GM12878 (cell line): ENCODE measurements around the gene RAB10. TPM values are rescaled to one million over a fixed set of nuclear protein-coding genes. Genes with fewer than 3 reads are reported as not detected.

ENCODE experiments used
- ATAC-seq: fragments of 200-7000 bp; cut with Tn5 transposase; 3 replicates; pipeline ENCODE4 v1.9.1; 2020; ENCODE audit warnings: mild to moderate bottlenecking, moderate library complexity
- BruUV-seq: library from RNA; stranded (reverse); fragments of 400-500 nt; replicated peaks from 2 replicates; lab custom pipeline; 2021; lab: Mats Ljungman, UMichigan
- CTCF ChIA-PET: fragments of 300-600 bp; sonication (Branson Sonifier 250); formaldehyde crosslinking; extraction: SDS; loops from one replicate; lab custom pipeline; 2021; ENCODE audit warnings: inconsistent platforms; lab: Yijun Ruan, JAX
- POLR2A ChIA-PET: fragments of 350-600 bp; formaldehyde crosslinking; extraction: SDS; loops from one replicate; lab custom pipeline; 2021; ENCODE audit warnings: inconsistent platforms; lab: Charles Lee
- RAD21 ChIA-PET: fragments of 300-600 bp; sonication (Branson Sonifier 250); formaldehyde crosslinking; loops from one replicate; lab custom pipeline; 2023; ENCODE audit warnings: antibody characterized with exemption; ENCODE audit not compliant: unreplicated experiment; lab: Charles Lee
- SMC1A ChIA-PET: fragments of 300-600 bp; sonication (Branson Sonifier 250); formaldehyde crosslinking; loops from one replicate; lab custom pipeline; 2023; ENCODE audit not compliant: unreplicated experiment, uncharacterized antibody; lab: Charles Lee
- DNase-seq: peaks from one replicate; pipeline ENCODE4 v3.0.0-alpha.2; 2011; ENCODE audit warnings: low read depth, low spot score
- FAIRE-seq: peaks from 3 replicates; lab custom pipeline; 2011; peaks lifted over from hg19 to GRCh38; lab: Jason Lieb, UNC
- H2AFZ ChIP-seq: 2 replicates; pipeline ENCODE4 v1.6.0; 2011; ENCODE audit warnings: low read depth, low read length, control low read depth; ENCODE audit not compliant: control insufficient read depth
- H3K27ac ChIP-seq: 2 replicates; pipeline ENCODE4 v1.5.1; 2011; ENCODE audit warnings: control low read depth; ENCODE audit not compliant: control insufficient read depth, insufficient read depth
- H3K27me3 ChIP-seq, 2 experiments: replicated peaks in 1 of 2; 2 replicates each; pipeline versions ENCODE4 v1.6.0 to v1.6.1; 2011; ENCODE audit warnings: low read length in 1 of 2; ENCODE audit not compliant: control insufficient read depth in 2 of 2, insufficient read depth in 2 of 2
- H3K36me3 ChIP-seq, 2 experiments: 2 replicates each; pipeline ENCODE4 v1.5.1; 2011; ENCODE audit warnings: low read length in 1 of 2; ENCODE audit not compliant: control insufficient read depth in 2 of 2, insufficient read depth in 2 of 2
- H3K4me1 ChIP-seq: 2 replicates; pipeline ENCODE4 v1.6.1; 2011; ENCODE audit warnings: mild to moderate bottlenecking, low read length, moderate library complexity, mixed read lengths; ENCODE audit not compliant: control insufficient read depth, insufficient read depth
- H3K4me2 ChIP-seq: 2 replicates; pipeline ENCODE4 v1.6.0; 2011; ENCODE audit warnings: control low read depth; ENCODE audit not compliant: control insufficient read depth, insufficient read depth
- H3K4me3 ChIP-seq: fragments of 200-600 bp; sonication (generic); 2 replicates; pipeline ENCODE4 v1.5.1; 2016
- H3K79me2 ChIP-seq: 2 replicates; pipeline ENCODE4 v1.6.0; 2011; ENCODE audit warnings: low read length; ENCODE audit not compliant: control insufficient read depth, insufficient read depth
- H3K9ac ChIP-seq: 2 replicates; pipeline ENCODE4 v1.8.0; 2011; ENCODE audit warnings: low read length, control low read depth, mixed read lengths; ENCODE audit not compliant: control insufficient read depth, insufficient read depth
- H3K9me3 ChIP-seq: replicated peaks from 3 replicates; pipeline ENCODE4 v1.5.1; 2011; ENCODE audit warnings: mild to moderate bottlenecking, low read length; ENCODE audit not compliant: control insufficient read depth, insufficient read depth
- H4K20me1 ChIP-seq: 2 replicates; pipeline ENCODE4 v1.6.0; 2011; ENCODE audit not compliant: control insufficient read depth, insufficient read depth
- CHD4 ChIP-seq: fragments of 200-600 bp; sonication (generic); IDR thresholded peaks from 2 replicates; pipeline ENCODE4 v1.6.1; 2016; ENCODE audit warnings: mild to moderate bottlenecking
- DPF2 ChIP-seq: fragments of 450-650 bp; IDR thresholded peaks from 2 replicates; pipeline ENCODE4 v1.6.1; 2017; ENCODE audit warnings: mild to moderate bottlenecking
- EED ChIP-seq: sonication (generic); IDR thresholded peaks from 2 replicates; pipeline ENCODE4 v1.6.1; 2016; ENCODE audit warnings: antibody characterized with exemption, low read depth
- EP300 ChIP-seq, 2 experiments: fragments of 150-350 bp in 1 of 2; IDR thresholded peaks; 2 replicates each; pipeline ENCODE4 v1.6.1; 2011 to 2012; ENCODE audit warnings: low read depth in 2 of 2, low read length in 2 of 2, borderline replicate concordance in 1 of 2, improper control_type of control experiment in 1 of 2, inconsistent platforms in 1 of 2; ENCODE audit not compliant: control insufficient read depth in 1 of 2
- ETV6 ChIP-seq, 2 experiments: fragments of 450-650 bp in 1 of 2; IDR thresholded peaks in 1 of 2; conservative IDR thresholded peaks in 1 of 2; 2 replicates each; pipeline ENCODE4 v1.6.1; 2014; ENCODE audit warnings: antibody characterized with exemption in 1 of 2, borderline replicate concordance in 1 of 2, low read depth in 1 of 2, mild to moderate bottlenecking in 1 of 2, moderate library complexity in 1 of 2
- HDGF ChIP-seq: fragments of 450-650 bp; IDR thresholded peaks from 2 replicates; pipeline ENCODE4 v1.6.1; 2016; ENCODE audit warnings: antibody characterized with exemption
- HSF1 ChIP-seq: fragments of 150-350 bp; IDR thresholded peaks from 2 replicates; pipeline ENCODE4 v1.6.1; 2014; ENCODE audit warnings: mild to moderate bottlenecking, low read depth, low read length
- KDM1A ChIP-seq: fragments of 200-600 bp; sonication (generic); IDR thresholded peaks from 2 replicates; pipeline ENCODE4 v1.6.1; 2016; ENCODE audit warnings: borderline replicate concordance
- MTA3 ChIP-seq: IDR thresholded peaks from 2 replicates; pipeline ENCODE4 v1.6.1; 2012; ENCODE audit warnings: low read length, inconsistent platforms, borderline replicate concordance
- MXI1 ChIP-seq: fragments of 150-350 bp; IDR thresholded peaks from 2 replicates; pipeline ENCODE4 v1.6.1; 2011; ENCODE audit warnings: low read depth, mild to moderate bottlenecking, inconsistent platforms, low read length, improper control_type of control experiment
- NFYA ChIP-seq: IDR thresholded peaks from 2 replicates; pipeline ENCODE4 v1.6.1; 2011; ENCODE audit warnings: low read depth, mild to moderate bottlenecking, low read length, improper control_type of control experiment, borderline replicate concordance
- PAX5 ChIP-seq: IDR thresholded peaks from 2 replicates; pipeline ENCODE4 v1.6.1; 2011; ENCODE audit warnings: low read depth, low read length, borderline replicate concordance
- POLR2A ChIP-seq: IDR thresholded peaks from 2 replicates; pipeline ENCODE4 v1.6.1; 2011; ENCODE audit warnings: low read depth, mild to moderate bottlenecking, low read length
- SMC3 ChIP-seq: IDR thresholded peaks from 2 replicates; pipeline ENCODE4 v1.6.1; 2011; ENCODE audit warnings: low read length, improper control_type of control experiment, borderline replicate concordance
- TCF7 ChIP-seq: IDR thresholded peaks from 2 replicates; pipeline ENCODE4 v1.6.1; 2014; ENCODE audit warnings: antibody characterized with exemption, borderline replicate concordance
- USF2 ChIP-seq: IDR thresholded peaks from 2 replicates; pipeline ENCODE4 v1.6.1; 2011; ENCODE audit warnings: low read depth, low read length, improper control_type of control experiment, borderline replicate concordance
- ZBTB33 ChIP-seq: fragments of 450-650 bp; IDR thresholded peaks from 2 replicates; pipeline ENCODE4 v1.6.1; 2017; ENCODE audit warnings: mild to moderate bottlenecking
- WGBS: methylation state at CpG from one replicate; pipeline ENCODE4 v1.1.6; 2016; ENCODE audit warnings: low lambda C conversion rate; ENCODE audit not compliant: insufficient replicate concordance, insufficient coverage; ENCODE audit errors: missing lambda C conversion rate; 5-methylcytosine and 5-hydroxymethylcytosine counted together
- in situ Hi-C: fragments of 300-500 bp; cut with MboI; formaldehyde crosslinking; loops from 9 replicates; pipeline ENCODE4 v1.14.3; 2018; ENCODE audit warnings: mixed read lengths
- intact Hi-C: fragments of 100-400 bp; cut with micrococcal nuclease; formaldehyde crosslinking; loops from one replicate; pipeline ENCODE4 v1.14.2; 2022; ENCODE audit not compliant: unreplicated experiment
- polyA plus RNA-seq, 11 experiments: library from polyadenylated mRNA; depleted of rRNA in 4 of 11; unstranded in 6 of 11; stranded (reverse) in 5 of 11; fragments of >200 nt; fragmentation: Nextera tagmentation in 4 of 11; fragmentation: Illumina TruSeq in 1 of 11; extraction: Ambion mirVana in 4 of 11; extraction: Trizol in 1 of 11; gene quantifications; 1 replicate in 1 of 11; 2 replicates in 10 of 11; pipeline versions ENCODE4 v1.2.1 to v1.2.3, GENCODE V29; 2011 to 2016; ENCODE audit warnings: inconsistent platforms in 2 of 11, missing spikeins in 2 of 11, low read depth in 1 of 11
- total RNA-seq, 4 experiments: library from RNA; depleted of rRNA in 3 of 4; stranded (reverse); fragments of >200 nt in 3 of 4; fragmentation: Illumina TruSeq in 1 of 4; extraction: Trizol in 1 of 4; gene quantifications; 2 replicates each; pipeline versions ENCODE4 v1.2.1 to v1.2.3, GENCODE V29; 2013 to 2021
- TF ChIP-seq, protein P1 (sequence below): IDR thresholded peaks from 2 replicates; pipeline ENCODE4 v1.6.1; 2011; ENCODE audit warnings: mild to moderate bottlenecking, low read depth, low read length, moderate library complexity; ENCODE audit not compliant: insufficient replicate concordance

Gene RAB10
- total and polyA plus RNA-seq, 10 of the 15 experiments (the other 5 are each of a cell fraction or from before 2014, with no cell fraction given), result 13.3 to 109 (median 82.0) TPM

DNA sequence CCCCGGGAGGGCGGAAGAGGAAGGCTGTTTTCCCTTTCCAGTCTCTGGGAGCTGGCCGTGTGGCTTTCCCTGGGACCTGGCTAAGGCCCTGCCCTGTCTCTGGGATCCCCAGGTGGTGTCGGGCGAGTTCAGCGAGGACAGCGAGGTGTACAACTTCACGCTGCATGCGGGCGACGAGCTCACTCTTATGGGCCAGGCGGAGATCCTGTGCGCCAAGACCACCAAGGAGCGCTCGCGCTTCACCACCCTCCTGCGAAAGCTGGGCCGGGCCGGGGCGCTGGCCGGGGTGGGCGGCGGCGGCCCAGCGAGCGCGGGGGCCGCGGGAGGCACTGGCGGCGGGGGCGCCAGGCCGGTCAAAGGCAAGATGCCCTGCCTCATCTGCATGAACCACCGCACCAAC is 150.2 kb downstream of the RAB10 start:
- POLR2A ChIA-PET, result no interaction called here
- intact Hi-C loops, result no loop called here

More for the DNA sequence above, 150.2 kb downstream of the RAB10 start:
- Histone ChIP-seq H3K9me3 (no peaks in the 10 kb centered on the region), H3K27ac (no peak overlapping the region), H3K4me2 (peak overlapping the region; percentile 52; the same call in 1 of the 2 replicates), H2AFZ (peak overlapping the region; percentile 57), H3K36me3 (no peaks in the 10 kb centered on the region), H3K9ac (no peak overlapping the region), H3K79me2 (no peaks in the 10 kb centered on the region), H3K4me1 (no peaks in the 10 kb centered on the region; the same call in 1 of the 2 replicates), H4K20me1 (no peaks in the 10 kb centered on the region), H3K4me3 (no peak overlapping the region), H3K27me3 (peaks cover 4 to 8% of the 10 kb centered on the region in 2 experiments)
- FAIRE-seq (no peak), DNase-seq (no peak), ATAC-seq (no peak)
- ChIA-PET SMC1A (interaction anchor here (0.6 kb wide), 1 partner anchor 194 kb away, joined by 3 read pairs; no protein-coding TSS in a partner anchor), CTCF (interaction anchor here (1.3 to 1.8 kb wide), 2 partner anchors 147 to 193 kb away, joined by 3 to 4 read pairs; no protein-coding TSS in a partner anchor), RAD21 (interaction anchor here (1.0 kb wide), 1 partner anchor 163 kb away, joined by 3 read pairs; no protein-coding TSS in a partner anchor)
- TF ChIP-seq EP300 (IDR thresholded peaks at IDR 0.05; ENCODE audit: borderline replicate concordance in 1 of 2, control insufficient read depth in 1 of 2, low read depth in 2 of 2, low read length in 2 of 2) (no peak), KDM1A (no peak), MTA3 (no peak), HSF1 (no peak), PAX5 (no peak), TCF7 (no peak), MXI1 (no peak), NFYA (no peak), EED (no peak), POLR2A (no peak), ETV6 (conservative IDR thresholded peaks at IDR 0.05 in 1 of 2, IDR thresholded peaks at IDR 0.05 in 1 of 2; ENCODE audit: borderline replicate concordance in 1 of 2, low read depth in 1 of 2) (no peak), DPF2 (no peak), SMC3 (no peak), USF2 (no peak), HDGF (no peak), ZBTB33 (no peak), CHD4 (no peak)
- TF ChIP-seq, protein P1, sequence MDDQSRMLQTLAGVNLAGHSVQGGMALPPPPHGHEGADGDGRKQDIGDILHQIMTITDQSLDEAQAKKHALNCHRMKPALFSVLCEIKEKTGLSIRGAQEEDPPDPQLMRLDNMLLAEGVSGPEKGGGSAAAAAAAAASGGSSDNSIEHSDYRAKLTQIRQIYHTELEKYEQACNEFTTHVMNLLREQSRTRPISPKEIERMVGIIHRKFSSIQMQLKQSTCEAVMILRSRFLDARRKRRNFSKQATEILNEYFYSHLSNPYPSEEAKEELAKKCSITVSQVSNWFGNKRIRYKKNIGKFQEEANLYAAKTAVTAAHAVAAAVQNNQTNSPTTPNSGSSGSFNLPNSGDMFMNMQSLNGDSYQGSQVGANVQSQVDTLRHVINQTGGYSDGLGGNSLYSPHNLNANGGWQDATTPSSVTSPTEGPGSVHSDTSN, result no peak
- WGBS, result 96% methylated on average over 33 of the region's 34 CpGs
- BruUV-seq, result no TSS peak
- in situ Hi-C loops, result no loop called here
